HG03280 (cell line): Measurements from ENCODE around the gene SIN3B.
"Not testable (repeated sequence)": the region's sequence is repeated elsewhere in the genome, so short reads cannot be mapped to it uniquely, and the experiment has no call there.

Source experiments
- ATAC-seq: cut with Tn5 transposase; IDR thresholded peaks from one replicate; pipeline ENCODE4 v1.9.1; 2021; ENCODE audit warnings: mild to moderate bottlenecking, moderate library complexity; ENCODE audit not compliant: unreplicated experiment

The SIN3B gene

DNA sequence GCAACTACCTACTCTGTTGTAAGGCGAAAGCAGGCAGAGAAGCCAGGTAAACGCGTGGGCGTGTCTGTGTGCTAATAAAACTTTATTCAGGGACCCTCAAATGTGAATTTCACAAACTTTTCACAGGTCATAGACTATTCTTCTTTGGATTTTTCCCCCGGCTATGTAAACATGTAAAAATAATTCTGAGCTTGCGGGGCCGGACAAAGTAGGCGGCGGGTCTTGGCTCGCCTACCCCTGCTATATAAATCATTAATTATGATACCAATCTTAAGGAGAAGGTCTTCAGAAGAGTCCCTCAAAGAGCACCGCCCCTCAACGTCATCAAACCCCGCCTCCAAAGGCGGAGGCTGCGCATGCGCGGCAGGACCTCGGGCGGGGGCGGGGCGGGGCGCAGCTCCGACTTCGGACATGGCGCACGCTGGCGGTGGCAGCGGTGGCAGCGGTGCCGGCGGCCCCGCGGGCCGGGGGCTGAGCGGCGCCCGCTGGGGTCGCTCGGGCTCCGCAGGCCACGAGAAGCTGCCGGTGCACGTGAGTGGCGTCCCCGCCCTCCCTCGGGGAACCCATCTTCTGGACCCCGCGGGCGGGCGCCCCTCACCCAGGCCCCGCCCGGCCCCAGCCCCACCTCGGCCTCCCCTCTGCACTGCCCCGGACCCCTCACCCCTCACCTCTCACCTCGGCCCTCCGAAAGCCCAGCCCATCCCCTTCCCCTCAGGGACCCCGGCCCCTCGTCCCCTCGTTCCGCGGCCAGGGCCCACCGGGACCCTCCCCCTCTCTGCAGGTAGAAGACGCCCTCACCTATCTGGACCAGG, at the start of gene SIN3B:
Gene SIN3B, plus strand, starts transcription at position 389 of the 812 bp plus-strand sequence. Its CDS starts 23 bp downstream, at position 412.
- peak; percentile 83 for ATAC-seq

DNA sequence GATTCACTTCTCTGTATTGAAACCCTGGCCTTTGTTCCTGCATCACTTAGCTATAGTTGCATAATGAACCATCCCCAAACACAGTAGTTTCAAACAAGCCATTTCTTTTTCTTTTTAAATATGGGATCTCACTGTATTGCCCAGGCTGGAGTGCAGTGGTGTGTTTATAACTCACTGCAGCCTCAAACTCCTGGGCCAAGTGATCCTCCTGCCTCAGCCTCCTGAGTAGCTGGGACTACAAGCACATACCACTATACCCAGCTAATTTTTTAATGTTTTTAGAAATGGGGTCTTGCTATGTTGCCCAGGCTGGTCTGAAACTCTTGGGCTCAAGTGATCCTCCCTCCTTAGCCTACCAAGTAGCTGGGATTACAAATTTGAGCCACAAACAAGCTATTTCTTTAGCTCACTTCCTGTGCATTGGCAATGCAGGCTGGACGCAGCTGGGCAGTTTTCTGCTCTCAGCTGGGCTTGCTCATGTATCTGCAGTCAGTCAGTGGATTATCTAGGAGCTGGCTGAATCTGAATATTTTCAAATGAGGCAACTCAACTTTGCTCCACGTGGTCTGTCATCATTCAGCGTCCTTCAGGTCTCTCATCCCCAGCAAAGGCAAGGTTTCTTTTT, 49.5 kb upstream of the SIN3B start:
- no peak for ATAC-seq

GRCh38 chr19:16782719-16783118, 46.5 kb upstream of the SIN3B start:
- ATAC-seq: no peak

DNA sequence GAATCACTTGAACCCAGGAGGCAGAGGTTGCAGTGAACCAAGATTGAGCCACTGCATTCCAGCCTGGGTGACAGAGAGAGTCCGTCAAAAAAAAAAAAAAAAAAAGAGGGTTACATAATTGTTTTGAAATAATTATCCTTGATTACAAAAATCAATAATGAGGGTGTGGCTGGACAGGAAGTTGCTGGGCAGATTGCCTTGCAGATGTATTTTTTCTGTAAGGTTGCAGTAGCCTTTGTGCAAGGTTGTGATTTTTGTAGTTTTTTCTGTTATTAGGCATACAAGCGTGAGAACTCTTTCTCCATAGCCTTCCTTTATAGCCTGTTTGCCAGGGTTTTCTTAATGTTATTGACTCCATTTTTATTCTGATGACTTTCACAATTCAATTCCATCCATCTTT, 40.7 kb upstream of the SIN3B start:
- no peak for ATAC-seq

- ATAC-seq: no peak
Observed at GRCh38 chr19:16789238-16789637, 40.0 kb upstream of the SIN3B start.

DNA sequence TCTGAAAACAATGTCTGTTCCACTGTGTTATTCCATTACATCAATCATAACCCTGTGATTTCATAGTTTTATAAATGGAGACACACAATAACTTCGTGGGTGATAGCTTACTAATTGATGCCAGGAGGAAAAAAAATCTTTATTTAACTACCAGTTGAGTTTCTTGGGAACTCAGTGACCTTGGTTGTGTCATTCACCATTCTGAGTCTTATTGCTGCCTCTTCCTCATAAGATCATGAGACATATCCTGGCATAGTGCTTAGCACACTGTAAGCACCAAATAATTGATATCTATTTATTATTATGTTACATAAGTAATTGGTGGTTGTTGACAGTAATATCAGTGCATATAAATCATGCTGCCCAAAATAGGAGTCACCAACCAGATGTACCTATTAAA, 39.1 kb upstream of the SIN3B start:
- ATAC-seq: no peak

DNA sequence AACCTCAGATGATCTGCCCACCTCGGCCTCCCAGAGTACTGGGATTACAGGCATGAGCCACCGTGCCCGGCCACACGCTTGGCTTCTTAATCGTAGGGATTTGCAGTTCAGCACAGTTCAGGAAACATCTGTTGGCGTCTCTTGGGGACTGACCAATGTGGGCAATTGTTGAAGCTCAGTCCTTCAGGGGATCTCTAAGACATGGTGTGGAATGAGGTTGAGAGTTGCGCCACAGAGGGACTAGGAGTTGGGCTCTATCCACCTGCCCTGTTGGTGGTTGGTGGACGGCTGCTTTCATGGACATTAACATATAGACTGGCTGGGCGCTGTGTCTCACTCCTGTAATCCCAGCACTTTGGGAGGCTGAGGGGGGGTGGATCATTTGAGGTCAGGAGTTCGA, 37.3 kb upstream of the SIN3B start:
- no peak for ATAC-seq

GRCh38 chr19:16794456-16795441, 34.4 kb upstream of the SIN3B start:
- no peak for ATAC-seq

GRCh38 chr19:16795731-16796130, 33.5 kb upstream of the SIN3B start:
- no peak for ATAC-seq

- ATAC-seq: no peak
Observed at GRCh38 chr19:16797876-16798275, 31.3 kb upstream of the SIN3B start.

- not testable (repeated sequence) for ATAC-seq
Observed at GRCh38 chr19:16798326-16798725, 30.9 kb upstream of the SIN3B start.

DNA sequence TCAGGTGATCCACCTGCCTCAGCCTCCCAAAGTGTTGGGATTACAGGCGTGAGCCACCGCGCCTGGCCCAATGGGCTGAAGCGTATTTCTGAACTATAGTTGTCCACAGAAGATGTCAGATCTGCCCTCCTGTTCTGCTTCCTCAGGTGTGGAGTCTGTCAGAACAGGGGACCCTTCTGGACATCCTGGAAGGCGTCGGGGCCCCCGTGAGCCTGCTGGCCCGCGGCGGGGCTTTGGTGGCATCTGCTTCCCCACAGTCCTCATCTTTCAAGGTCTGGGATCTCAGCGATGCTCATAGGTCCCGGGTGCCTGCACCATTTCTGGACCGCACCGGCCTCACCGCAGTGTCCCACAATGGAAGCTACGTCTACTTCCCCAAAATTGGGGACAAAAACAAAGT, 29.5 kb upstream of the SIN3B start:
- ATAC-seq: no peak

- no peak for ATAC-seq
Observed at GRCh38 chr19:16801600-16802013, 27.6 kb upstream of the SIN3B start.

DNA sequence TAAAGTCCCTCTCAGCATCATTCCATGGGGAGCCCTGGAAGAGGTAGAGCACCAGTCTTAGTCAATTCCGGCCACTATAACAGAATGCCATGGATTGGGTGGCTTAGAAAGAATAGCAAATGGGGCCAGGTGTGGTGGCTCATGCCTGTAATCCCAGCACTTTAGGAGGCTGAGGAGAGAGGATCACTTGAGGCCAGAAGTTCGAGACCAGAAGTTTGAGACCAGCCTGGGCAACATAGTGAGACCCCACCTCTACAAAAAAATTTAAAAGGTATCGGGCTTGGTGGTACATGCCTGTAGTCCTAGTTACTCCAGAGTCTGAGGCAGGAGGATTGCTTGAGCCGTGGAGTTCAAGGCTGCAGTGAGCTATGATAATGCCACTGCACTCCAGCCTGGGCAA, 25.0 kb upstream of the SIN3B start:
- ATAC-seq: no peak

DNA sequence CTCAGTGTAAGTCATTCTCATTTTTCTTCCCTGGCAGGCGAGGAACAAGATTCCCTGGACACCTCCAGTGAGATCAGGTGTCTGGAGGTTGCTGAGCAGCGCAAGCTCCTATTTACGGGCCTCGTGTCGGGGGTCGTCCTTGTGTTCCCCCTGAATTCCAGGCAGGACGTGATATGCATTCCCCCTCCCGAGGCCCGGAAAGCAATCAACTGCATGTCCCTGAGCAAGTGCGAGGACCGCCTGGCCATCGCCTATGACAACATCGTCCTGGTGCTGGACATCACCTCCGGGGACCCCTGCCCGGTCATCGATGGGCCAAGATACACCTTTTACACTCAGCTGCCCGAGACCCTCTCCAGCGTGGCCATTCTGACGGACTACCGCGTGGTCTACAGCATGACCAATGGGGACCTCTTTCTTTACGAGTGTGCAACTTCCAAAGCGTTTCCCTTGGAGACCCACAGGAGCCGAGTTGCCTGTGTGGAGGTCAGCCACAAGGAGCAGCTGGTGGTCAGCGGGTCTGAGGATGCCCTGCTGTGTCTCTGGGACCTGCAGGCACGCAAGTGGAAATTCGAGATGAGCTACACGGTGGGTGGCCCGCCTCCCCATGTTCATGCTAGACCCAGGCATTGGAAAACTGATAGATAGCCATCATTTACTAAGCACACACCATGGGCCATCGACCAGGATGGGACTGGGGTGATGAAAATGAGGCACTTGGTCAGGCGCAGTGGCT, 21.5 kb upstream of the SIN3B start:
- ATAC-seq: no peak

DNA sequence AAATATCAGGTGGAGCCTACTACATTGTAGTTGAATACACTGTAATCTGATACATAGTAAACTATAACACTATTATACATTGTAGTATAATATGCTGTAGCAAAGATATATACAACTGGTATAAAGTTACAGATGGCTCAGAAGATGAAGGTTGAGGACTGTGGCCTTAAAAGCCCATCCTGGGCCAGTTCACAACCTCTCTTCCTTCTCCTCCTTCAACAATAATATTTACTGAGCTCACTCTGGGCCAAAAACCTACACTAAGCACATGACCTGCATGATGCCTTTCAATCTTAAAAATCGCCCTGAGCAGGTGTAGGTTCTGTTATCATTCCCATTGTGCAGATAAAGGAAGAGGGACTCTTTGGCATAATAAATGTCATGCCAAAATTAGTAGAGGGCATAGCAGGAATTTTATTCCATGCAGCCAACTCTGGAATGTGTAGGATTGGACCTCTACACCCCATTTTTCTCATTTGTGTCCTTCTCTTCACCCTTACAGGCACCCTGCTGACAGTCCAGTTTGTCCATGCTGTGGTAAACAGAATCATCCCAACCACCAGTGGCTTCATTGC, 14.6 kb upstream of the SIN3B start:
- no peak for ATAC-seq

DNA sequence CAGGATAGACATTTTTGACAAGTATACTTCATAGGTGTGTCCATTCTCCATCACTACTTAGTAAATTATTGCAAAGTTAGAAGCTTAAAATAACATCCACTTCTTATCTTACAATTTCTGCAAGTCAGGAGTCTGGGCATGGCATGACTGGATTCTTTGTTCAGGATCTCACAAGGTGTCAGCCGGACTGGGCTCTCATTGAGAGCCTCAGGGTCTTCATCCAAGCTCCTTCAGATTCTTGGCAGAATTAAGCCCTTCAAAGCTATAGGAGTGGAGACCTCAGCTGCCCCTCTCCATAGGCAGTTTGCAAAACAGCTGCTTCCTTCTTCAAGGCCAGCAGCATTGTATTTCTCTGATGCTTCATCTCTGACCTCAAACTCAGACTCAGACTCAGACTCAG, 9.1 kb upstream of the SIN3B start:
- no peak for ATAC-seq

- no peak for ATAC-seq
Observed at GRCh38 chr19:16821081-16821480, 8.1 kb upstream of the SIN3B start.

- no peak for ATAC-seq
Observed at GRCh38 chr19:16822648-16823047, 6.5 kb upstream of the SIN3B start.

DNA sequence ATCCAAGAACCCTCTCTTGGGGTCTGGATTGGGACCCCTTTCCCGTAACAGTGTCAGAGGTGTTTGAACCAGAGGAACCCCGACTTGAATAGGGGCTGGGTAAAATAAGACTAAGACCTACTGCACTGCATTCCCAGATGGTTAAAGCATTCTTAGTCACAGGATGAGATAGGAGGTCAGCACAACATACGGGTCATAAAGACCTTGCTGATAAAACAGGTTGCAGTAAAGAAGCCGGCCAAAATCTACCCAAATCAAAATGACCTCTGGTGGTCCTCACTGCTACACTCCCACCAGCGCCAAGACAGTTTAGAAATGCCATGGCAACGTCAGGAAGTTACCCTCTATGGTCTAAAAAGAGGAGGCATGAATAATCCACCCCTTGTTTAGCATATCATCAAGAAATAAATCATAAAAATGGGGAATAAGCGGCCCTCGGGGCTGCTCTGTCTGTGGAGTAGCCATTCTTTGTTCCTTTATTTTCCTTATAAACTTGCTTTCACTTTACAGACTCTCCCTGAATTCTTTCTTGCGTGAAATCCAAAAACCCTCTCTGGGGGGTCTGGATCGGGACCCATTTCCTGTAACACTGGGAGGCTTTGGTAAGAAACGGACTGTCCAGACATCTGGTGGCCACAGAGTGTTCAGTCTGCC, 4.4 kb upstream of the SIN3B start:
- ATAC-seq: no peak
